ENCODE data around the gene MAP3K20.

MAP3K20 gene

GRCh38 chr2:173146590-173146989, 70.9 kb downstream of the MAP3K20 start:
- Histone ChIP-seq H3K27ac (ENCODE audit: low read depth, low read length) (no peak overlapping the region), H3K4me1 (ENCODE audit: control insufficient read depth, insufficient read depth, low read length) (peaks cover 3% of the 10 kb centered on the region), H3K9ac (ENCODE audit: low read length) (no peak overlapping the region), H3K4me3 (ENCODE audit: low read length) (no peak overlapping the region), H3K27me3 (ENCODE audit: control insufficient read depth, insufficient read depth, low read length) (no peaks in the 10 kb centered on the region), H3K36me3 (ENCODE audit: control insufficient read depth, insufficient read depth, low read length) (no peaks in the 10 kb centered on the region)

- Histone ChIP-seq H3K4me3 (ENCODE audit: low read length) (no peak overlapping the region), H3K9ac (ENCODE audit: low read length) (no peak overlapping the region), H3K27ac (ENCODE audit: low read depth, low read length) (no peak overlapping the region), H3K36me3 (ENCODE audit: control insufficient read depth, insufficient read depth, low read length) (no peaks in the 10 kb centered on the region), H3K4me1 (ENCODE audit: control insufficient read depth, insufficient read depth, low read length) (peaks cover 3% of the 10 kb centered on the region), H3K27me3 (ENCODE audit: control insufficient read depth, insufficient read depth, low read length) (no peaks in the 10 kb centered on the region)
Observed at GRCh38 chr2:173148520-173148919, 72.9 kb downstream of the MAP3K20 start.

- Histone ChIP-seq H3K4me1 (ENCODE audit: control insufficient read depth, insufficient read depth, low read length) (peaks cover 3% of the 10 kb centered on the region), H3K27ac (ENCODE audit: low read depth, low read length) (no peak overlapping the region), H3K27me3 (ENCODE audit: control insufficient read depth, insufficient read depth, low read length) (no peaks in the 10 kb centered on the region), H3K9ac (ENCODE audit: low read length) (no peak overlapping the region), H3K4me3 (ENCODE audit: low read length) (no peak overlapping the region), H3K36me3 (ENCODE audit: control insufficient read depth, insufficient read depth, low read length) (no peaks in the 10 kb centered on the region)
Observed at GRCh38 chr2:173149491-173149890, 73.8 kb downstream of the MAP3K20 start.

- H3K9ac ChIP-seq (ENCODE audit: low read length), result no peak overlapping the region
- no peak overlapping the region for H3K27ac ChIP-seq (ENCODE audit: low read depth, low read length)
- no peaks in the 10 kb centered on the region for H3K36me3 ChIP-seq (ENCODE audit: control insufficient read depth, insufficient read depth, low read length)
- peaks cover 3% of the 10 kb centered on the region for H3K4me1 ChIP-seq (ENCODE audit: control insufficient read depth, insufficient read depth, low read length)
- no peak overlapping the region for H3K4me3 ChIP-seq (ENCODE audit: low read length)
- H3K27me3 ChIP-seq (ENCODE audit: control insufficient read depth, insufficient read depth, low read length), result no peaks in the 10 kb centered on the region
Observed at GRCh38 chr2:173150087-173150486, 74.4 kb downstream of the MAP3K20 start.

- Histone ChIP-seq H3K27ac (ENCODE audit: low read depth, low read length) (no peak overlapping the region), H3K27me3 (ENCODE audit: control insufficient read depth, insufficient read depth, low read length) (no peaks in the 10 kb centered on the region), H3K9ac (ENCODE audit: low read length) (no peak overlapping the region), H3K36me3 (ENCODE audit: control insufficient read depth, insufficient read depth, low read length) (no peaks in the 10 kb centered on the region), H3K4me3 (ENCODE audit: low read length) (no peak overlapping the region), H3K4me1 (ENCODE audit: control insufficient read depth, insufficient read depth, low read length) (peaks cover 3% of the 10 kb centered on the region)
Observed at GRCh38 chr2:173150963-173151362, 75.3 kb downstream of the MAP3K20 start.

GRCh38 chr2:173151671-173152401, 76.2 kb downstream of the MAP3K20 start:
- Histone ChIP-seq H3K9ac (ENCODE audit: low read length) (no peak overlapping the region), H3K4me1 (ENCODE audit: control insufficient read depth, insufficient read depth, low read length) (peaks cover 3% of the 10 kb centered on the region), H3K4me3 (ENCODE audit: low read length) (no peak overlapping the region), H3K27me3 (ENCODE audit: control insufficient read depth, insufficient read depth, low read length) (no peaks in the 10 kb centered on the region), H3K27ac (ENCODE audit: low read depth, low read length) (no peak overlapping the region), H3K36me3 (ENCODE audit: control insufficient read depth, insufficient read depth, low read length) (no peaks in the 10 kb centered on the region)

- no peak overlapping the region for H3K9ac ChIP-seq (ENCODE audit: low read length)
- no peak overlapping the region for H3K27ac ChIP-seq (ENCODE audit: low read depth, low read length)
- H3K4me3 ChIP-seq (ENCODE audit: low read length), result no peak overlapping the region
- H3K4me1 ChIP-seq (ENCODE audit: control insufficient read depth, insufficient read depth, low read length), result peaks cover 3% of the 10 kb centered on the region
- H3K27me3 ChIP-seq (ENCODE audit: control insufficient read depth, insufficient read depth, low read length), result no peaks in the 10 kb centered on the region
- H3K36me3 ChIP-seq (ENCODE audit: control insufficient read depth, insufficient read depth, low read length), result no peaks in the 10 kb centered on the region
Observed at GRCh38 chr2:173153301-173153885, 77.7 kb downstream of the MAP3K20 start.

- Histone ChIP-seq H3K4me3 (ENCODE audit: low read length) (no peak overlapping the region), H3K27me3 (ENCODE audit: control insufficient read depth, insufficient read depth, low read length) (no peaks in the 10 kb centered on the region), H3K9ac (ENCODE audit: low read length) (no peak overlapping the region), H3K36me3 (ENCODE audit: control insufficient read depth, insufficient read depth, low read length) (no peaks in the 10 kb centered on the region), H3K4me1 (ENCODE audit: control insufficient read depth, insufficient read depth, low read length) (no peaks in the 10 kb centered on the region), H3K27ac (ENCODE audit: low read depth, low read length) (no peak overlapping the region)
Observed at GRCh38 chr2:173157676-173158293, 82.1 kb downstream of the MAP3K20 start.

- Histone ChIP-seq H3K4me1 (ENCODE audit: control insufficient read depth, insufficient read depth, low read length) (no peaks in the 10 kb centered on the region), H3K27me3 (ENCODE audit: control insufficient read depth, insufficient read depth, low read length) (no peaks in the 10 kb centered on the region), H3K27ac (ENCODE audit: low read depth, low read length) (no peak overlapping the region), H3K9ac (ENCODE audit: low read length) (no peak overlapping the region), H3K4me3 (ENCODE audit: low read length) (no peak overlapping the region), H3K36me3 (ENCODE audit: control insufficient read depth, insufficient read depth, low read length) (no peaks in the 10 kb centered on the region)
Observed at GRCh38 chr2:173159791-173160463, 84.3 kb downstream of the MAP3K20 start.

GRCh38 chr2:173160618-173161017, 85.0 kb downstream of the MAP3K20 start:
- Histone ChIP-seq H3K27me3 (ENCODE audit: control insufficient read depth, insufficient read depth, low read length) (no peaks in the 10 kb centered on the region), H3K36me3 (ENCODE audit: control insufficient read depth, insufficient read depth, low read length) (no peaks in the 10 kb centered on the region), H3K27ac (ENCODE audit: low read depth, low read length) (no peak overlapping the region), H3K9ac (ENCODE audit: low read length) (no peak overlapping the region), H3K4me1 (ENCODE audit: control insufficient read depth, insufficient read depth, low read length) (no peaks in the 10 kb centered on the region), H3K4me3 (ENCODE audit: low read length) (no peak overlapping the region)

GRCh38 chr2:173161040-173161439, 85.4 kb downstream of the MAP3K20 start:
- Histone ChIP-seq H3K4me3 (ENCODE audit: low read length) (no peak overlapping the region), H3K4me1 (ENCODE audit: control insufficient read depth, insufficient read depth, low read length) (no peaks in the 10 kb centered on the region), H3K36me3 (ENCODE audit: control insufficient read depth, insufficient read depth, low read length) (no peaks in the 10 kb centered on the region), H3K9ac (ENCODE audit: low read length) (no peak overlapping the region), H3K27me3 (ENCODE audit: control insufficient read depth, insufficient read depth, low read length) (no peaks in the 10 kb centered on the region), H3K27ac (ENCODE audit: low read depth, low read length) (no peak overlapping the region)

GRCh38 chr2:173161507-173161906, 85.9 kb downstream of the MAP3K20 start:
- no peak overlapping the region for H3K27ac ChIP-seq (ENCODE audit: low read depth, low read length)
- no peaks in the 10 kb centered on the region for H3K4me1 ChIP-seq (ENCODE audit: control insufficient read depth, insufficient read depth, low read length)
- H3K9ac ChIP-seq (ENCODE audit: low read length), result no peak overlapping the region
- H3K27me3 ChIP-seq (ENCODE audit: control insufficient read depth, insufficient read depth, low read length), result no peaks in the 10 kb centered on the region
- no peak overlapping the region for H3K4me3 ChIP-seq (ENCODE audit: low read length)
- H3K36me3 ChIP-seq (ENCODE audit: control insufficient read depth, insufficient read depth, low read length), result no peaks in the 10 kb centered on the region

Measured in rectal smooth muscle tissue (tissue), 1 donor.